D341Med (cell line): ENCODE results near the gene ZNF775.

Experiments
- DNase-seq: peaks from one replicate; pipeline ENCODE4 v3.0.0; 2012; ENCODE audit warnings: low spot score

Gene ZNF775

GRCh38 chr7:150441524-150441923 is 62.4 kb downstream of the ZNF775 start:
- no peak for DNase-seq

- DNase-seq, result no peak
Observed at GRCh38 chr7:150442811-150443210, 63.7 kb downstream of the ZNF775 start.

- DNase-seq, result no peak
Observed at GRCh38 chr7:150443793-150444540, 64.8 kb downstream of the ZNF775 start.

- no peak for DNase-seq
Observed at GRCh38 chr7:150444674-150445365, 65.7 kb downstream of the ZNF775 start.

- no peak for DNase-seq
Observed at GRCh38 chr7:150446288-150446938, 67.3 kb downstream of the ZNF775 start.
